GM23248 (cell line): ENCODE data around the gene PDE3B.

Experiments used
- EZH2 ChIP-seq: fragments of 200-600 bp; sonication (generic); IDR thresholded peaks from 2 replicates; pipeline ENCODE4 v1.6.1; 2018; ENCODE audit warnings: antibody characterized with exemption, mild to moderate bottlenecking; ENCODE audit not compliant: insufficient read depth, poor library complexity, severe bottlenecking
- EZH2phosphoT487 ChIP-seq: fragments of 200-600 bp; sonication (generic); IDR thresholded peaks from 2 replicates; pipeline ENCODE4 v1.6.1; 2018; ENCODE audit warnings: antibody characterized with exemption, moderate library complexity, mild to moderate bottlenecking, low read depth; ENCODE audit not compliant: insufficient read depth

DNA sequence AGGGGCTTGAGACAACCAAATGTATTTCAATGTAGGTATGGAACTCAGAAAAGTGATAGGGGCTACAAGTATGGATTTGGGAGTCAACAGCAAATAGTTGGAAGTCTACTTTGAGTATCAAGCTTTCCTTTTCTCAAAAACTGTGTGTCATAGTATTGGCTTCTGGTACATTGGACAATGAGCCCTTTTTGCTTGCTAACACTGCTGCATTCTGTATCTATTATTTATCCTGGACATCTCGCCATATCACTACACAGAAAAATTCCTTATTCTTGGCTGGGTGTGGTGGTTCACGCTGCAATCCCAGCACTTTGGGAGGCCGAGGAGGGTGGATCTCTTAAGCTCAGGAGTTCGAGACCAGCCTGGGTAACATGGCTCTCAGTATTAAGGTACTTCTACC, 230.0 kb downstream of the PDE3B start:
- TF ChIP-seq EZH2 = no peak
- TF ChIP-seq EZH2phosphoT487 = no peak
